C1 segment of cervical spinal cord (tissue), 14 donors: Measurements from ENCODE around the gene ADARB1.

ENCODE experiments used
- DNase-seq, 14 donors: peaks; one replicate each; lab custom pipeline; 2025; lab: John Stamatoyannopoulos, UW

ADARB1 gene

DNA sequence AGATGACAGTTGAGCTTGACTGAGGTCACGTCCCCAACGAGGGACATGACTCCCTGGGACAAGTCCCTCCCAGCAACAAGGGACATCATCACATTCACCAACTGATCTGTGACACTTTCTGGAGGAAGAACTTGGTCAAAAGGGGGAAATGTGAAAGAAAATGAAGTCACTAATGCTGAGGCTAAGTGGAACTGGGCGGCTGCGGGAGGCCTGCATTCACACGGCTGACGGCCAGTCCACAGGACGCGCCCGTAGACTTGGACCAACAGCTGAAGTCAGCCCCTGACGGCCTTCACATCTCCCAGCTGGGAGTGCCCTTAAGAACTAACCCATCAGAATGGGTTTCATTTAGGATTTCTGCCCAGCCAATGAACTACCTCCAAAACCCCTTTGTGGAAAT, 186.7 kb downstream of the ADARB1 start:
- DNase-seq, result no peak

- no peak for DNase-seq
Measured at GRCh38 chr21:45262041-45262581, 187.7 kb downstream of the ADARB1 start.

- no peak for DNase-seq
Measured at GRCh38 chr21:45262616-45263015, 188.2 kb downstream of the ADARB1 start.

DNA sequence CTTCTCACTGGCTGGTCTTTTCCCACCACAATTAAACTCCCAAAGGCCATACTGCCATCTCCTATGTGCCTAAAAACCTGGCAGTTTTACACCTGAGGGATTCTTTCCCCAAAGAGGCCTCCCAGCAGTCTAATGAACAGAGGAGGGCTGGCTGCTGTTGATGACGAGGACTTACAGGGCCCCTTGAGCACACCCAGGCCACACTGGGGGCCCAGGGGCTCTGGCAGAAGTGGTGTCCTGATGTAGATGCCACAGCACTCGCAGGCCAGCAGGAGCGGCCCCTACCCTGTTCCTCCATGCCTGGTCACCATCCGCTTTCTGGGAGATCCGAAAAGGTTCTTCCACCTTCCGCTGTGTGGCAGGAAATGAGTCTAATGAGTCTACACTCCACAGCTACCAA, 189.2 kb downstream of the ADARB1 start:
- no peak for DNase-seq

GRCh38 chr21:45264146-45264911, 189.9 kb downstream of the ADARB1 start:
- DNase-seq, result no peak

DNA sequence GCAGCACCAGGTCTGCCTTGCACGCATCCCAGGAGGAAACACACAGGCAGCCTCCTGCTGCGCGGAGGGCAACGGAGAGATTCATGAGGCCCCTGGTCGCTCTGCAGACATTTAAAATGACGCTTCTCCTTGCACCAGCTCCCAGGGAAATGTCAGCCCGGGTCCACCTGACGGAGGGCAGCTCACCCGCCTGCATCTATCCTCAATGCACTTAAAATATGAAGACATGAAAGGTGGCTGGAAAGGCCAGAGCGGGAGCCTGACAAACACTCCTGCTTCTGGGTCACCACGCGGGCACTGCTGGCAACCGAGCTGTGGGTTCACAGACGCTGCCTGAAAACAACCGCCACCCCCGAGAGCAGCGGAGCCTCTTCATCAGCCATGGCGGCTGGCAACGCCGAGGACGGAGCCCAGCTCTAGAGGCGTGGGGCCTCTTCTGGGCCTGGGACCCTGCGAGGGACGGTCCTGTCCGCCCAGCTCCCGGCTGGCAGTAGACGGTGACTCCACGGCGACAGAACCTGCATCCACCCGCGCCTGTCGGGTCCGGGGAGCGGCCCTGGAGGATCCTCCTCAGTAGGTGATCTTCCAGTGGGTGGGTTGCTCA, 190.6 kb downstream of the ADARB1 start:
- DNase-seq, result no peak

DNA sequence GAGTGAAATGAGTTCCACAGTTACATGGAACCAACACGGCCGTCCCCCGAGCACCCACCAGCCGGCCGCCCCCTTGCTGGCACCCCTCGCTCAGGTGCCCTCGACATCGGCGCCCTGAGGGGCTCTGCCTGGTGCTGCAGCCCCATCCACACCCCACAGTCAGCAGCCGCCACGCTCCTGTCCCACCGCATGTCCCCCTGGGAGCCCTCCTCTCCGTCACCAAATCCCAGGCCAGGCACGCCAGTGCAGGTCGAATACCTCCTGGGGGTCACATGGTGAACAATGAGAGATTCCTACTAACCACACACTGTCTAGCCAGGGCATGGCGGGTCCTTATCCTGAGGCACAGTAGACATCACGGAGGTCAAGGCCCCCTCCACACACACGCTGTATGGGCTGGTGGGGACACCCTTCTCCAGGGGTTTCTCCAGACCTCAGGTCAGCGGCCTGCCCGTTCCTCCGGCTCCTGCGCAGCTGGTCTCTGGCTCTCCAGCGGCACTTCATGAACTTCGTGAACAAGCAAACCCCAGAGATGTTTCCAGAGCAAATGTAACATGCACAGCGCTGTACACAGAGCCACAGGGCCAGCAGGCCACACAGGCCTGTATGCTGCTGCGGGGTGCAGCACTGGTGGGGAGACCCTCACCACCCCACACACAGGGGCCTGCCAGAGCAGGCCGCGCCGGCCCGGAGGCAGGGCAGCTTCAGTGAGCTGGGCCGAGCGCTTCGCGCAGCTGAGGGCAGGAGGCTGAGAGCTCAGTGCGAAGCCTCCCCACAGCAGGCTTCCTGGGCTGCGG, 191.5 kb downstream of the ADARB1 start:
- DNase-seq, result no peak

DNA sequence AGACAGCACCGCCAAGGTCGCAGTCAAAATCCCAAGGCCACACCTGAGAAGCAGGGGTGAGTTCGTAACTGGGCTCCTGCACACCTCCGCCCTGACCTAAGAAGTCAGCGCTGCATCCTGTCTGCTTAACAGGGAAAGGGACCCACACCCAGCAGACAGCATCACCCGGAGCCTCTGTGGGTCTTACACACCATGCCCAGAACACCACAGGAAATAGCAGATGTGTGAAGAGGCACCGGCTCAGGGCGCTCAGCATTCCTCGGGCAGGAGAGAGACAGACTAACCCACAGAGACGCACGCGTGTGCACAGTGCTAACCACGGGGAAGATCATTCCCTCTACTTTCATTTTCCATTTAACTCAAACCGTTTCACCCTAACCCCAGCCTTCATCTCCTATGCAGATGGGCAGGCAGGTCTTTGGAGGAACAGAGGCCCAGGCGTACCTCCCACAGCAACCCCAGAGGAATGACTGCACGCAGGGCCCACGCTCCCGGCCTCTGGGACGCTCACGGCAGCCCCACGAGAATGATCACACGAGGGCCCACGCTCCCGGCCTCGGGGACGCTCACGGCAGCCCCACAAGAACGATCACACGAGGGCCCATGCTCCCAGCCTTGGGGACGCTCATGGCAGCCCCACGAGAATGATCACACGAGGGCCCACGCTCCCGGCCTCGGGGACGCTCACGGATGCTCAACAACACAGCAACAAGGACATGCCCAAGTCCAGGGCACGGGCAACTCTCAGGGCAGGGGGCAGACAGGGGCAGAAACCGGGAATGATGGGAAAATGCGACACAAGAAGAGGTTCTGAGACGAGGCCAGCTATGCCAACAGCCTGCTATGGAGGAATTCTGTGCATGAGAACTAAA, 192.4 kb downstream of the ADARB1 start:
- no peak for DNase-seq

DNA sequence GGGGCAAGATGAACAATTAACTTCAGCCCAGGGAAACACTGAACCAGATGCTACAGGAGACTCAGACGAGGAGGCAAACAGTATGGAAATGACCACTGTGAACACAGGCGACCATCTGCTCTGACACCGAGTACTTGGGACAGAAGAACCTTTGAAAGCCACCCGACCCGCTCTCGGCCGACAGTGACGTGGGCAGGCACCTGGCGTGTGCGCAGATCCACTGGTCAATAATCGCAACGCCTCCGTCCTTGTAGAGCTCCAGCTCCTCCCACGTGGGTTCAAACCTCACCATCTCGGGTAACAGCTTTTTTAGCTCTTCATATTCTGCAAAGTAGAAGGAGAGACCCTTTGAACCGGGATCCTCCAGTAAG, 193.0 kb downstream of the ADARB1 start:
- DNase-seq, result no peak

GRCh38 chr21:45269861-45270260, 195.5 kb downstream of the ADARB1 start:
- DNase-seq, result no peak

- no peak for DNase-seq
Measured at GRCh38 chr21:45270306-45270821, 196.0 kb downstream of the ADARB1 start.
